B cell (primary cell): Measurements from ENCODE around the gene TEKT5. TPM values are rescaled to one million over a fixed set of nuclear protein-coding genes. Genes with fewer than 3 reads are reported as not detected.

Experiments used
- ATAC-seq: fragments of 200-7000 bp; cut with Tn5 transposase; one replicate; pipeline ENCODE4 v1.10.0; 2021; ENCODE audit warnings: low read depth, mild to moderate bottlenecking, moderate number of reproducible peaks, moderate library complexity
- CTCF ChIA-PET: fragments of 350-600 bp; sonication (Branson Sonifier 250); formaldehyde crosslinking; loops from one replicate; lab custom pipeline; 2021; ENCODE audit warnings: antibody characterized with exemption, inconsistent platforms; lab: Charles Lee
- POLR2A ChIA-PET: fragments of 350-600 bp; sonication (Branson Sonifier 250); formaldehyde crosslinking; loops from one replicate; lab custom pipeline; 2021; ENCODE audit warnings: antibody characterized with exemption; lab: Charles Lee
- DNase-seq: peaks from one replicate; pipeline ENCODE4 v3.0.0; 2013
- H2AFZ ChIP-seq: 2 replicates; pipeline ENCODE4 v1.6.1; 2012; ENCODE audit warnings: mild to moderate bottlenecking, low read depth, low read length; ENCODE audit not compliant: insufficient read depth, poor library complexity, severe bottlenecking
- H3K27ac ChIP-seq, 2 donors: 1 replicate in 1 of 2; 2 replicates in 1 of 2; pipeline ENCODE4 v1.5.1; 2012 to 2013; ENCODE audit warnings: low read length in 2 of 2, mild to moderate bottlenecking in 2 of 2, moderate library complexity in 1 of 2
- H3K27me3 ChIP-seq, 4 experiments: fragments of 200-600 bp in 1 of 4; sonication (generic) in 1 of 4; replicated peaks in 1 of 4; 1 replicate in 2 of 4; 2 replicates in 2 of 4; pipeline versions ENCODE4 v1.6.1 to v1.7.0; 2013 to 2016; ENCODE audit warnings: low read length in 3 of 4, mild to moderate bottlenecking in 2 of 4, mixed read lengths in 1 of 4, moderate library complexity in 1 of 4; ENCODE audit not compliant: insufficient read depth in 4 of 4, control insufficient read depth in 3 of 4; ENCODE audit errors: control extremely low read depth in 1 of 4
- H3K36me3 ChIP-seq, 2 experiments: replicated peaks in 1 of 2; 1 replicate in 1 of 2; 2 replicates in 1 of 2; pipeline versions ENCODE4 v1.6.1 to v1.7.1; 2013; ENCODE audit warnings: low read length in 1 of 2; ENCODE audit not compliant: insufficient read depth in 2 of 2, control insufficient read depth in 1 of 2; ENCODE audit errors: control extremely low read depth in 1 of 2, extremely low read depth in 1 of 2
- H3K4me1 ChIP-seq, 2 donors: fragments of 200-600 bp in 1 of 2; sonication (generic) in 1 of 2; 1 replicate in 1 of 2; 2 replicates in 1 of 2; pipeline versions ENCODE4 v1.5.1 to v1.6.1; 2013 to 2017; ENCODE audit warnings: low read length in 2 of 2; ENCODE audit not compliant: control insufficient read depth in 2 of 2, insufficient read depth in 2 of 2
- H3K4me2 ChIP-seq: replicated peaks from 2 replicates; pipeline ENCODE3; 2012; ENCODE audit warnings: mild to moderate bottlenecking, low read depth, low read length; ENCODE audit not compliant: poor library complexity, severe bottlenecking
- H3K4me3 ChIP-seq, 5 experiments: fragments of 200-600 bp in 1 of 5; sonication (generic) in 1 of 5; 1 replicate in 3 of 5; 2 replicates in 2 of 5; pipeline versions ENCODE4 v1.5.1 to v1.7.0; 2011 to 2016; ENCODE audit warnings: low read length in 4 of 5, mild to moderate bottlenecking in 4 of 5, low read depth in 2 of 5, control low read depth in 1 of 5, moderate library complexity in 1 of 5; ENCODE audit not compliant: insufficient read depth in 1 of 5; ENCODE audit errors: control extremely low read depth in 1 of 5, extremely low read depth in 1 of 5
- H3K79me2 ChIP-seq: fragments of 200-600 bp; sonication (generic); one replicate; pipeline ENCODE4 v1.6.0; 2016; ENCODE audit warnings: low read length; ENCODE audit not compliant: control insufficient read depth, insufficient read depth
- H3K9ac ChIP-seq: fragments of 200-600 bp; sonication (generic); 2 replicates; pipeline ENCODE4 v1.6.1; 2017; ENCODE audit warnings: mild to moderate bottlenecking, low read length, moderate library complexity
- H3K9me3 ChIP-seq, 3 donors: one replicate each; pipeline versions ENCODE4 v1.6.1 to v1.7.1; 2013; ENCODE audit warnings: low read length in 2 of 3; ENCODE audit not compliant: control insufficient read depth in 2 of 3, insufficient read depth in 1 of 3; ENCODE audit errors: control extremely low read depth in 1 of 3
- H4K20me1 ChIP-seq: 2 replicates; pipeline ENCODE4 v1.6.0; 2012; ENCODE audit warnings: mild to moderate bottlenecking, low read length; ENCODE audit not compliant: insufficient read depth, control insufficient read depth, poor library complexity, severe bottlenecking
- H3K27ac Mint-ChIP-seq: one replicate; pipeline ENCODE4 v1.8.0; 2021; ENCODE audit warnings: mixed read lengths
- H3K27me3 Mint-ChIP-seq: one replicate; pipeline ENCODE4 v1.8.0; 2021; ENCODE audit warnings: mixed read lengths
- H3K4me1 Mint-ChIP-seq: one replicate; pipeline ENCODE4 v1.8.0; 2021; ENCODE audit warnings: mixed read lengths
- H3K4me3 Mint-ChIP-seq: one replicate; pipeline ENCODE4 v1.8.0; 2021; ENCODE audit warnings: mixed read lengths
- H3K9me3 Mint-ChIP-seq: one replicate; pipeline ENCODE4 v1.8.0; 2022; ENCODE audit warnings: mixed read lengths; ENCODE audit not compliant: insufficient read depth
- EZH2 ChIP-seq: IDR thresholded peaks from 2 replicates; pipeline ENCODE4 v1.6.1; 2012; ENCODE audit warnings: borderline replicate concordance, low read depth, mild to moderate bottlenecking, moderate library complexity, low read length; ENCODE audit not compliant: insufficient read depth, poor library complexity, severe bottlenecking
- WGBS: methylation state at CpG from one replicate; pipeline ENCODE4 v1.1.5; 2013; ENCODE audit warnings: missing lambda C conversion rate; ENCODE audit not compliant: insufficient coverage; 5-methylcytosine and 5-hydroxymethylcytosine counted together
- intact Hi-C: fragments of 100-400 bp; cut with micrococcal nuclease; formaldehyde crosslinking; loops from one replicate; pipeline ENCODE4 v1.10.0; 2022
- polyA plus RNA-seq: library from polyadenylated mRNA; depleted of rRNA; stranded (reverse); fragments of >200 nt; gene quantifications from 2 replicates; pipeline ENCODE4 v1.2.3, GENCODE V29; 2012
- total RNA-seq, 2 donors: library from RNA; stranded (reverse); fragments of 120-200 nt in 1 of 2; gene quantifications; 1 replicate in 1 of 2; 2 replicates in 1 of 2; pipeline versions ENCODE4 v1.2.3 to v1.2.4, GENCODE V29; 2013 to 2022
- TF ChIP-seq, protein P1 (sequence below): fragments of 200-600 bp; IDR thresholded peaks from one replicate; pipeline ENCODE4 v1.8.0; 2022; ENCODE audit warnings: antibody characterized with exemption, mild to moderate bottlenecking

The TEKT5 gene
- total and polyA plus RNA-seq, 2 donors (not counting 1 experiment from before 2014, with no cell fraction given), result 0.42 to 0.57 TPM

DNA sequence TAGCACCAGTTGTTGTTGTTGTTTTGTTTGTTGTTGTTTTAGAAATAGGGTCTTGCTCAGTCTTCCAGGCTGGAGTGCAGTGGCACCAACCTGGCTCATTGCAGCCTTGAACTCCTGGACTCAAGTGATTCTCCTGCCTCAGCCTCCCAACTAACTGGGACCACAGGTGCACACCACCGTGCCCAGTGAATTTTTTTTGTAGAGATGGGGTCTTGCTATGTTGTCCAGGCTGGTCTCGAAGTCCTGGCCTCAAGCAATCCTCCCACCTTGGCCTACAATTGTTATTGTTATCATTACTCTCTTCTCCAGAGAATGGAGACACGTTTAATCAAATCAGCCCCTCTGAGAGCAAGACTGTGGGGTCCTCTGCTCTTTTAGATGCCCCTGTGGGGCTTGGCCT lies 71.7 kb downstream of the TEKT5 start:
- no peak overlapping the region for H3K4me3 ChIP-seq
- H2AFZ ChIP-seq, result no peak overlapping the region
- no peak overlapping the region for H3K4me2 ChIP-seq
- H3K9me3 ChIP-seq, result peaks cover 0 to 8% (median 0%) of the 10 kb centered on the region in 3 donors
- ATAC-seq (no peak), DNase-seq (no peak)
- H3K27me3 Mint-ChIP-seq, result peaks cover 33% of the 10 kb centered on the region
- WGBS, result no CpG with 5 or more reads among the region's 3 CpGs
- peaks cover 9 to 12% of the 10 kb centered on the region in 2 donors for H3K4me1 ChIP-seq
- H3K27me3 ChIP-seq, result peaks cover 0 to 16% (median 3%) of the 10 kb centered on the region in 4 experiments
- H3K36me3 ChIP-seq, result no peaks in the 10 kb centered on the region
- intact Hi-C loops, result no loop called here
- no peaks in the 10 kb centered on the region for H3K9me3 Mint-ChIP-seq
- H3K4me3 Mint-ChIP-seq, result no peak overlapping the region
- POLR2A ChIA-PET, result no interaction called here
- TF ChIP-seq, protein P1, sequence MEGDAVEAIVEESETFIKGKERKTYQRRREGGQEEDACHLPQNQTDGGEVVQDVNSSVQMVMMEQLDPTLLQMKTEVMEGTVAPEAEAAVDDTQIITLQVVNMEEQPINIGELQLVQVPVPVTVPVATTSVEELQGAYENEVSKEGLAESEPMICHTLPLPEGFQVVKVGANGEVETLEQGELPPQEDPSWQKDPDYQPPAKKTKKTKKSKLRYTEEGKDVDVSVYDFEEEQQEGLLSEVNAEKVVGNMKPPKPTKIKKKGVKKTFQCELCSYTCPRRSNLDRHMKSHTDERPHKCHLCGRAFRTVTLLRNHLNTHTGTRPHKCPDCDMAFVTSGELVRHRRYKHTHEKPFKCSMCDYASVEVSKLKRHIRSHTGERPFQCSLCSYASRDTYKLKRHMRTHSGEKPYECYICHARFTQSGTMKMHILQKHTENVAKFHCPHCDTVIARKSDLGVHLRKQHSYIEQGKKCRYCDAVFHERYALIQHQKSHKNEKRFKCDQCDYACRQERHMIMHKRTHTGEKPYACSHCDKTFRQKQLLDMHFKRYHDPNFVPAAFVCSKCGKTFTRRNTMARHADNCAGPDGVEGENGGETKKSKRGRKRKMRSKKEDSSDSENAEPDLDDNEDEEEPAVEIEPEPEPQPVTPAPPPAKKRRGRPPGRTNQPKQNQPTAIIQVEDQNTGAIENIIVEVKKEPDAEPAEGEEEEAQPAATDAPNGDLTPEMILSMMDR, result no peak
- TF ChIP-seq EZH2, result no peak
- H3K27ac Mint-ChIP-seq, result no peak overlapping the region
- peaks cover 8% of the 10 kb centered on the region for H3K4me1 Mint-ChIP-seq
- H3K27ac ChIP-seq, result no peak overlapping the region
- H3K9ac ChIP-seq, result no peak overlapping the region
- H3K79me2 ChIP-seq, result no peaks in the 10 kb centered on the region
- no peaks in the 10 kb centered on the region for H4K20me1 ChIP-seq
- CTCF ChIA-PET, result no interaction called here

DNA sequence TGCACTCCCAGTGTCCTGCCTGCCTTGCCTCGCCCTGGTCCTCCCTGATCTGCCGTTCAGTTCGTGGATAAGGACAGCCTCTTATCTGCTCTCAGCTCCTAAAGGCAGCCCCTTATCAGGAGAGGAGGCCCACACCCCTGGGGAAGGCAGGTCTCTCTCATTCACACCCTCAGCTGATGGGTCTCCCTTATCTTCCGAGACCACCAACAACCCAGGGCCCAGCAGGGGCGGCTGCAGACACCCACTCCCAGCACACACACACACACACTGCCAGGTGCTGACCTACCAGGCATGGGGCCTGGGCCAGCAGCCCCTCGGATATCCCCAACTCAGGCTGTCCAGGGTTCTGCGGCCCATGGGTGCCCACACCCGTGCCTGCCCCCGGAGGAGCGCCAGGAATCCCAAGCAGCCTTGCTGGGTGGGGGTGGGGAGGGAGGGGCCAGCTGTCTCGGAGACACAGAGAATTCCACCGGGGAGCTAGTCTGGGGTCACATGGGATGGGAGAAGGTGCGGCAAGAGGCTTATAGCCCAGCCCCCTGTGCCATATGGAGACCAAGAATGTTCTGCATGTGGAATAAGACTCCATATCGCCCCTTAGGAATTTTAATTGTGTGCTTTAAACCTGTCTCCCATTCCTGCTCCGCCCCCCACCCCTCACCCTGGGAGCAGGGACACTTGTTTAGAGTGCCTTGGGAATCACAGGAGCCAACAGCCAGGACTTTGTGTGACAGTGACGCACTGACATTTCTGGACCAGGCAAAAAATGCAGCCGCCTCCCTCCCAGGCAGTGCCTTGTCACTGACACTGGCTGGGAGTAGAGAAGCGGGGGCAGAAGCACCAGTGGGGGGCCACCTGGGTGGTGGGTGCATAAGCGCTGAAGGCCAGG lies 72.5 kb downstream of the TEKT5 start:
- intact Hi-C loops, result no loop called here
- POLR2A ChIA-PET, result no interaction called here
- H3K9me3 ChIP-seq, result peaks cover 0 to 8% (median 0%) of the 10 kb centered on the region in 3 donors
- WGBS, result 91% methylated on average over 16 of the region's 19 CpGs
- no peak overlapping the region for H2AFZ ChIP-seq
- no peaks in the 10 kb centered on the region for H4K20me1 ChIP-seq
- no peak overlapping the region for H3K27ac Mint-ChIP-seq
- ATAC-seq (no peak), DNase-seq (no peak)
- no peak overlapping the region for H3K4me2 ChIP-seq
- no peak overlapping the region for H3K4me3 ChIP-seq
- H3K36me3 ChIP-seq, result no peaks in the 10 kb centered on the region
- H3K27me3 Mint-ChIP-seq, result peaks cover 38% of the 10 kb centered on the region
- CTCF ChIA-PET, result no interaction called here
- H3K9ac ChIP-seq, result no peak overlapping the region
- peaks cover 9 to 12% of the 10 kb centered on the region in 2 donors for H3K4me1 ChIP-seq
- no peaks in the 10 kb centered on the region for H3K79me2 ChIP-seq
- H3K27ac ChIP-seq, result no peak overlapping the region
- H3K4me1 Mint-ChIP-seq, result peaks cover 8% of the 10 kb centered on the region
- TF ChIP-seq EZH2, result no peak
- TF ChIP-seq, protein P1, result no peak
- no peaks in the 10 kb centered on the region for H3K9me3 Mint-ChIP-seq
- no peak overlapping the region for H3K4me3 Mint-ChIP-seq
- peaks cover 0 to 16% (median 3%) of the 10 kb centered on the region in 4 experiments for H3K27me3 ChIP-seq
